ENCODE data around the gene ZNRF3.

ZNRF3 gene

GRCh38 chr22:29071261-29072045 lies 188.1 kb downstream of the ZNRF3 start:
- POLR2A ChIA-PET, result interaction anchor here (0.6 to 1.4 kb wide), 3 partner anchors 10 to 189 kb away, joined by 3 to 4 read pairs (median 3); partner anchors contain the start of gene C22orf31
- CTCF ChIA-PET, result interaction anchor here (1.5 kb wide), 2 partner anchors 30 to 83 kb away, joined by 5 to 6 read pairs; no protein-coding TSS in a partner anchor
- no peaks in the 10 kb centered on the region for H3K9me3 ChIP-seq (ENCODE audit: control insufficient read depth, insufficient read depth, low read depth, low read length)
- H3K4me3 ChIP-seq (ENCODE audit: low read depth, low read length), result no peak overlapping the region
- no peaks in the 10 kb centered on the region; the same call in 1 of the 2 replicates for H3K4me1 ChIP-seq (ENCODE audit: control insufficient read depth, insufficient read depth, low read length)
- no peak overlapping the region for H3K27ac ChIP-seq (ENCODE audit: extremely low read depth, low read depth, low read length)
- no peaks in the 10 kb centered on the region for H3K36me3 ChIP-seq (ENCODE audit: control insufficient read depth in 2 of 2, insufficient read depth in 1 of 2, low read length in 2 of 2)
- TF ChIP-seq ZNF354C (tag by site-specific recombination; IDR thresholded peaks at IDR 0.05; ENCODE audit: borderline replicate concordance, low read depth) (no peak), ZBTB26 (tag by site-specific recombination; optimal IDR thresholded peaks at IDR 0.05) (peak; percentile 57), ZNF394 (tag by site-specific recombination; IDR thresholded peaks at IDR 0.05; ENCODE audit: borderline replicate concordance) (no peak), TSHZ1 (tag by site-specific recombination; IDR thresholded peaks at IDR 0.05; ENCODE audit: borderline replicate concordance) (no peak), BCL11A (tag by site-specific recombination; IDR thresholded peaks at IDR 0.05; ENCODE audit: low read depth) (no peak), ZNF175 (tag by site-specific recombination; IDR thresholded peaks at IDR 0.05) (no peak), ZFHX2 (tag by site-specific recombination; conservative IDR thresholded peaks at IDR 0.05) (peak; percentile 94), ZNF549 (tag by site-specific recombination; IDR thresholded peaks at IDR 0.05) (no peak), ZBTB8A (tag by site-specific recombination; IDR thresholded peaks at IDR 0.05) (peak; percentile 76), ZNF274 (IDR thresholded peaks at IDR 0.05; ENCODE audit: low read length) (no peak), ZNF274 (tag by site-specific recombination; IDR thresholded peaks at IDR 0.05; ENCODE audit: borderline replicate concordance) (no peak), ZXDB (tag by site-specific recombination; IDR thresholded peaks at IDR 0.05) (no peak), ZNF423 (tag by site-specific recombination; IDR thresholded peaks at IDR 0.05) (no peak), ZBTB20 (tag by site-specific recombination; IDR thresholded peaks at IDR 0.05) (peak; percentile 85), ZNF48 (tag by site-specific recombination; IDR thresholded peaks at IDR 0.05) (no peak), ZNF529 (tag by site-specific recombination; IDR thresholded peaks at IDR 0.05; ENCODE audit: insufficient replicate concordance) (no peak), ZBTB17 (tag by site-specific recombination; IDR thresholded peaks at IDR 0.05) (no peak), ZNF426 (tag by site-specific recombination; IDR thresholded peaks at IDR 0.05) (no peak), ZNF521 (tag by site-specific recombination; IDR thresholded peaks at IDR 0.05) (no peak), ZEB2 (tag by site-specific recombination; IDR thresholded peaks at IDR 0.05) (no peak; the same call in 1 of the 2 replicates), ZNF645 (tag by site-specific recombination; IDR thresholded peaks at IDR 0.05) (no peak), KLF10 (tag by site-specific recombination; IDR thresholded peaks at IDR 0.05) (no peak), GLIS2 (tag by site-specific recombination; IDR thresholded peaks at IDR 0.05) (peak; percentile 53; the same call in 1 of the 2 replicates), ZNF555 (tag by site-specific recombination; conservative IDR thresholded peaks at IDR 0.05) (no peak), ZNF266 (tag by site-specific recombination; IDR thresholded peaks at IDR 0.05; ENCODE audit: low read depth) (no peak), ZNF174 (tag by site-specific recombination; IDR thresholded peaks at IDR 0.05) (no peak), ZNF792 (tag by site-specific recombination; IDR thresholded peaks at IDR 0.05) (no peak), ZNF585B (tag by site-specific recombination; IDR thresholded peaks at IDR 0.05) (no peak), ZNF510 (tag by site-specific recombination; IDR thresholded peaks at IDR 0.05; ENCODE audit: insufficient replicate concordance) (no peak), TCF7L2 (IDR thresholded peaks at IDR 0.05; ENCODE audit: borderline replicate concordance, low read depth, low read length) (peak; percentile 57; the same call in 1 of the 2 replicates), ZNF596 (tag by site-specific recombination; IDR thresholded peaks at IDR 0.05) (no peak), ZNF223 (tag by site-specific recombination; IDR thresholded peaks at IDR 0.05) (no peak), SP3 (tag by site-specific recombination; IDR thresholded peaks at IDR 0.05) (peak; percentile 44), ZNF785 (tag by site-specific recombination; IDR thresholded peaks at IDR 0.05) (no peak)
